HEK293 (cell line): ENCODE measurements around the gene DHRS7B.

Source experiments
- CTCF ChIA-PET: fragments of 350-600 bp; formaldehyde crosslinking; extraction: SDS; loops from one replicate; lab custom pipeline; 2021; ENCODE audit warnings: antibody characterized with exemption; lab: Yijun Ruan, JAX
- POLR2A ChIA-PET: fragments of 300-600 bp; formaldehyde crosslinking; extraction: SDS; loops from one replicate; lab custom pipeline; 2020; ENCODE audit warnings: antibody characterized with exemption, inconsistent platforms; lab: Yijun Ruan, JAX
- H3K27ac ChIP-seq: fragments of 200-500 bp; sonication (Bioruptor generic); 2 replicates; pipeline ENCODE4 v1.5.1; 2014; ENCODE audit warnings: low read depth, low read length, control low read depth, inconsistent platforms; ENCODE audit errors: extremely low read depth
- H3K36me3 ChIP-seq, 2 experiments: fragments of 200-500 bp in 1 of 2; sonication (Bioruptor generic) in 1 of 2; 1 replicate in 1 of 2; 2 replicates in 1 of 2; pipeline ENCODE4 v1.5.1; 2014 to 2017; ENCODE audit warnings: inconsistent platforms in 2 of 2, low read length in 2 of 2; ENCODE audit not compliant: control insufficient read depth in 2 of 2, insufficient read depth in 1 of 2
- H3K4me1 ChIP-seq: fragments of 200-500 bp; sonication (Bioruptor generic); 2 replicates; pipeline ENCODE4 v1.5.1; 2014; ENCODE audit warnings: mild to moderate bottlenecking, low read length, inconsistent platforms; ENCODE audit not compliant: control insufficient read depth, insufficient read depth
- H3K4me3 ChIP-seq: 2 replicates; pipeline ENCODE4 v1.5.1; 2011; ENCODE audit warnings: low read depth, mild to moderate bottlenecking, control low read depth, low read length, moderate library complexity
- H3K9me3 ChIP-seq: fragments of 200-500 bp; sonication (Bioruptor generic); 2 replicates; pipeline ENCODE4 v1.5.1; 2014; ENCODE audit warnings: low read depth, low read length, inconsistent platforms; ENCODE audit not compliant: control insufficient read depth, insufficient read depth
- FEZF1 ChIP-seq: fragments of 450-650 bp; formaldehyde crosslinking; IDR thresholded peaks from 2 replicates; pipeline ENCODE4 v1.5.1; 2016; ENCODE audit warnings: missing biosample characterization, missing genetic modification characterization
- MZF1 ChIP-seq: fragments of 450-650 bp; formaldehyde crosslinking; IDR thresholded peaks from 2 replicates; pipeline ENCODE4 v1.5.1; 2017; ENCODE audit warnings: missing biosample characterization, missing genetic modification characterization, borderline replicate concordance
- REPIN1 ChIP-seq: fragments of 450-650 bp; formaldehyde crosslinking; IDR thresholded peaks from 2 replicates; pipeline ENCODE4 v1.5.1; 2017; ENCODE audit warnings: missing biosample characterization, missing genetic modification characterization, low read depth
- TRIM28 ChIP-seq: IDR thresholded peaks from 2 replicates; pipeline ENCODE4 v1.6.1; 2011; ENCODE audit warnings: low read length, control low read depth, borderline replicate concordance
- YY1 ChIP-seq: fragments of 450-650 bp; formaldehyde crosslinking; IDR thresholded peaks from 2 replicates; pipeline ENCODE4 v1.5.1; 2018; ENCODE audit warnings: missing biosample characterization, missing genetic modification characterization
- ZFHX2 ChIP-seq: fragments of 450-650 bp; formaldehyde crosslinking; conservative IDR thresholded peaks from 2 replicates; pipeline ENCODE4 v1.5.1; 2016; ENCODE audit warnings: missing biosample characterization, missing genetic modification characterization
- ZNF169 ChIP-seq: fragments of 450-650 bp; formaldehyde crosslinking; IDR thresholded peaks from 2 replicates; pipeline ENCODE4 v1.5.1; 2016; ENCODE audit warnings: missing biosample characterization, missing genetic modification characterization
- ZNF2 ChIP-seq: fragments of 450-650 bp; formaldehyde crosslinking; IDR thresholded peaks from 2 replicates; pipeline ENCODE4 v1.5.1; 2016; ENCODE audit warnings: missing biosample characterization, missing genetic modification characterization
- ZNF341 ChIP-seq: fragments of 450-650 bp; formaldehyde crosslinking; IDR thresholded peaks from 2 replicates; pipeline ENCODE4; 2016; ENCODE audit warnings: low read depth, missing biosample characterization, missing genetic modification characterization
- ZNF37A ChIP-seq: fragments of 450-650 bp; IDR thresholded peaks from 2 replicates; pipeline ENCODE4 v1.5.1; 2018; ENCODE audit warnings: missing biosample characterization, missing genetic modification characterization
- ZNF426 ChIP-seq: fragments of 450-650 bp; formaldehyde crosslinking; IDR thresholded peaks from 2 replicates; pipeline ENCODE4 v1.5.1; 2017; ENCODE audit warnings: missing biosample characterization, missing genetic modification characterization, mild to moderate bottlenecking, inconsistent platforms, moderate library complexity
- ZNF48 ChIP-seq: fragments of 450-650 bp; formaldehyde crosslinking; IDR thresholded peaks from 2 replicates; pipeline ENCODE4 v1.5.1; 2016; ENCODE audit warnings: missing biosample characterization, missing genetic modification characterization
- ZNF501 ChIP-seq: fragments of 450-650 bp; formaldehyde crosslinking; IDR thresholded peaks from 2 replicates; pipeline ENCODE4 v1.5.1; 2016; ENCODE audit warnings: missing biosample characterization, missing genetic modification characterization
- ZNF596 ChIP-seq: fragments of 450-650 bp; IDR thresholded peaks from 2 replicates; pipeline ENCODE4 v1.5.0; 2018; ENCODE audit warnings: missing biosample characterization, mild to moderate bottlenecking, missing genetic modification characterization, moderate library complexity
- ZNF629 ChIP-seq: fragments of 450-650 bp; formaldehyde crosslinking; IDR thresholded peaks from 2 replicates; pipeline ENCODE4 v1.5.1; 2017; ENCODE audit warnings: missing biosample characterization, missing genetic modification characterization
- ZNF777 ChIP-seq: fragments of 450-650 bp; formaldehyde crosslinking; IDR thresholded peaks from 2 replicates; pipeline ENCODE4 v1.5.1; 2017; ENCODE audit warnings: missing biosample characterization, missing genetic modification characterization, borderline replicate concordance
- ZNF843 ChIP-seq: fragments of 450-650 bp; formaldehyde crosslinking; IDR thresholded peaks from 2 replicates; pipeline ENCODE4 v1.5.1; 2016; ENCODE audit warnings: missing biosample characterization, missing genetic modification characterization
- TF ChIP-seq, protein P1 (sequence below): fragments of 450-650 bp; formaldehyde crosslinking; IDR thresholded peaks from 2 replicates; pipeline ENCODE4 v1.5.1; 2016; ENCODE audit warnings: missing biosample characterization, missing genetic modification characterization
- TF ChIP-seq, protein P2 (sequence below): fragments of 450-650 bp; formaldehyde crosslinking; IDR thresholded peaks from 2 replicates; pipeline ENCODE4 v1.5.1; 2016; ENCODE audit warnings: missing biosample characterization, missing genetic modification characterization
- TF ChIP-seq, protein P3 (sequence below): fragments of 450-650 bp; formaldehyde crosslinking; IDR thresholded peaks from 2 replicates; pipeline ENCODE4 v1.5.1; 2016; ENCODE audit warnings: missing biosample characterization, missing genetic modification characterization

Gene DHRS7B

DNA sequence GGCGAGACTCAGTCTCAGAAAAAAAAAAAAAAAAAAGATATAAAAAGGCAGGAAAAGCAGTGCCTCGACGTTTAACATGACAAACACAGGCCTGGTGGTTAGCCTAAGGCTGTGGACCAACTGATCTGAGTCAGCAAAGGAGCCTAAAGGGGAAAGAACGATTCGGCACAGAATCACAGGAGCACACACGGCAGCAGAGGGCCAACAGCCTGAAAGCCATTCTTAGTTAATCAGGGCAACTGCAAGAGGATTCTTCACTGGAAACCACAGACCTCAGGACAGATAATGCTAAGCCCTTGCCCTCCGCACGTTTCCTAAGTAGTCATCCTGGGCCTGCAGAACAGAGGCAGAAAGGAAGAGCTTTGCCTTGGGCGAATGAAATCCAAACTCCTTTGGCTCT, 72.5 kb downstream of the DHRS7B start:
- Histone ChIP-seq H3K4me3 (no peak overlapping the region), H3K36me3 (peaks cover 20 to 57% of the 10 kb centered on the region in 2 experiments), H3K9me3 (no peaks in the 10 kb centered on the region), H3K4me1 (peaks cover 5% of the 10 kb centered on the region; the same call in 1 of the 2 replicates), H3K27ac (no peak overlapping the region)
- CTCF ChIA-PET: no interaction called here
- POLR2A ChIA-PET: no interaction called here
- TF ChIP-seq ZNF169 (no peak), ZFHX2 (no peak), ZNF596 (no peak), ZNF37A (no peak), ZNF777 (tag by site-specific recombination) (no peak), ZNF2 (tag by site-specific recombination) (no peak), ZNF48 (no peak), ZNF341 (no peak), ZNF501 (no peak), YY1 (no peak), TRIM28 (no peak), MZF1 (tag by site-specific recombination) (no peak), ZNF843 (tag by site-specific recombination) (no peak)
- TF ChIP-seq, protein P1, sequence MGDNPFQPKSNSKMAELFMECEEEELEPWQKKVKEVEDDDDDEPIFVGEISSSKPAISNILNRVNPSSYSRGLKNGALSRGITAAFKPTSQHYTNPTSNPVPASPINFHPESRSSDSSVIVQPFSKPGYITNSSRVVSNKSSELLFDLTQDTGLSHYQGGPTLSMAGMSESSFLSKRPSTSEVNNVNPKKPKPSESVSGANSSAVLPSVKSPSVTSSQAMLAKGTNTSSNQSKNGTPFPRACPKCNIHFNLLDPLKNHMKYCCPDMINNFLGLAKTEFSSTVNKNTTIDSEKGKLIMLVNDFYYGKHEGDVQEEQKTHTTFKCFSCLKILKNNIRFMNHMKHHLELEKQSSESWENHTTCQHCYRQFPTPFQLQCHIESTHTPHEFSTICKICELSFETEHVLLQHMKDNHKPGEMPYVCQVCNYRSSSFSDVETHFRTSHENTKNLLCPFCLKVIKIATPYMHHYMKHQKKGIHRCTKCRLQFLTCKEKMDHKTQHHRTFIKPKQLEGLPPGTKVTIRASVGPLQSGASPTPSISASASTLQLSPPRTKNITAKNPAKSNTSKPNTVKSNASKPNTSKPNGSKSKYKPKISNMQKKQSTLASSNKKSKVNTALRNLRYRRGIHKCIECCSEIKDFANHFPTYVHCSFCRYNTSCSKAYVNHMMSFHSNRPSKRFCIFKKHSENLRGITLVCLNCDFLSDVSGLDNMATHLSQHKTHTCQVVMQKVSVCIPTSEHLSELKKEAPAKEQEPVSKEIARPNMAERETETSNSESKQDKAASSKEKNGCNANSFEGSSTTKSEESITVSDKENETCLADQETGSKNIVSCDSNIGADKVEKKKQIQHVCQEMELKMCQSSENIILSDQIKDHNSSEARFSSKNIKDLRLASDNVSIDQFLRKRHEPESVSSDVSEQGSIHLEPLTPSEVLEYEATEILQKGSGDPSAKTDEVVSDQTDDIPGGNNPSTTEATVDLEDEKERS: no peak
- TF ChIP-seq, protein P2, sequence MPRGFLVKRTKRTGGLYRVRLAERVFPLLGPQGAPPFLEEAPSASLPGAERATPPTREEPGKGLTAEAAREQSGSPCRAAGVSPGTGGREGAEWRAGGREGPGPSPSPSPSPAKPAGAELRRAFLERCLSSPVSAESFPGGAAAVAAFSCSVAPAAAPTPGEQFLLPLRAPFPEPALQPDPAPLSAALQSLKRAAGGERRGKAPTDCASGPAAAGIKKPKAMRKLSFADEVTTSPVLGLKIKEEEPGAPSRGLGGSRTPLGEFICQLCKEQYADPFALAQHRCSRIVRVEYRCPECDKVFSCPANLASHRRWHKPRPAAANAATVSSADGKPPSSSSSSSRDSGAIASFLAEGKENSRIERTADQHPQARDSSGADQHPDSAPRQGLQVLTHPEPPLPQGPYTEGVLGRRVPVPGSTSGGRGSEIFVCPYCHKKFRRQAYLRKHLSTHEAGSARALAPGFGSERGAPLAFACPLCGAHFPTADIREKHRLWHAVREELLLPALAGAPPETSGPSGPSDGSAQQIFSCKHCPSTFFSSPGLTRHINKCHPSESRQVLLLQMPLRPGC (tag by site-specific recombination): no peak
- TF ChIP-seq, protein P3, sequence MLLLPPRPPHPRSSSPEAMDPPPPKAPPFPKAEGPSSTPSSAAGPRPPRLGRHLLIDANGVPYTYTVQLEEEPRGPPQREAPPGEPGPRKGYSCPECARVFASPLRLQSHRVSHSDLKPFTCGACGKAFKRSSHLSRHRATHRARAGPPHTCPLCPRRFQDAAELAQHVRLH: no peak

DNA sequence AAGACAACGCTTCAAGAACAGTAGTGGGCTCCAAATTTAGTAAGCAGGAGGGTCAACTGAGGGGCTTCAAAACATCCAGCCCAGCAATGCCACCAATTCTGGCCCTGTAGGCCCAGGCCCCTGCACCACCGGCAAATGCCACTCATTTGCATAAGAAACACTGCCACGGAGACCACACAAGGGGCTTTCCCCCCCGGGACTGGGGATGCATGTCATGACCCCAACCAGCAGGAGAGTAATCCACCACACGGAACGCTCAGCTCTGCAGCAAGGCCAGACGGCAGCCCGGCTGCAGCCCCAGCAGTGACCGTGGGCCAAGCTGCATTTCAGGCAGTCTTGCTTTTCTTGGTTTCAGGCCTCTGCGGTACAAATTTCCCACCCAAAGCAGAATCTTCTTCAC, 73.1 kb downstream of the DHRS7B start:
- POLR2A ChIA-PET: no interaction called here
- CTCF ChIA-PET: no interaction called here
- Histone ChIP-seq H3K4me1 (peaks cover 5% of the 10 kb centered on the region; the same call in 1 of the 2 replicates), H3K9me3 (no peaks in the 10 kb centered on the region), H3K27ac (no peak overlapping the region), H3K36me3 (peaks cover 20 to 57% of the 10 kb centered on the region in 2 experiments), H3K4me3 (no peak overlapping the region)
- TF ChIP-seq REPIN1 (no peak), ZNF629 (tag by site-specific recombination) (no peak), ZNF426 (no peak), FEZF1 (no peak)
